IMR-90 (cell line): ENCODE results near the gene LGI1. TPM values are rescaled to one million over a fixed set of nuclear protein-coding genes. Genes with fewer than 3 reads are reported as not detected.

Experiments
- ATAC-seq: fragments of 200-7000 bp; cut with Tn5 transposase; 2 replicates; pipeline ENCODE4 v1.9.1; 2020; ENCODE audit warnings: low read depth, mild to moderate bottlenecking, moderate library complexity
- BruUV-seq: library from RNA; stranded (reverse); fragments of 400-500 nt; replicated peaks from 2 replicates; lab custom pipeline; 2021; lab: Mats Ljungman, UMichigan
- CTCF ChIA-PET: fragments of 300-600 bp; formaldehyde crosslinking; extraction: SDS; loops from one replicate; lab custom pipeline; 2021; ENCODE audit warnings: antibody characterized with exemption; lab: Yijun Ruan, JAX
- POLR2A ChIA-PET: fragments of 300-600 bp; sonication (Branson Sonifier 250); formaldehyde crosslinking; loops from one replicate; lab custom pipeline; 2022; ENCODE audit warnings: antibody characterized with exemption; ENCODE audit not compliant: unreplicated experiment; lab: Charles Lee
- DNase-seq: peaks from one replicate; pipeline ENCODE4 v3.0.0; 2013
- H2AFZ ChIP-seq: replicated peaks from 2 replicates; pipeline ENCODE3; 2013; ENCODE audit warnings: low read length, mild to moderate bottlenecking; ENCODE audit not compliant: poor library complexity
- H2AK5ac ChIP-seq: 2 replicates; pipeline ENCODE4 v1.6.1; 2013; ENCODE audit warnings: low read depth, low read length, inconsistent platforms
- H2AK9ac ChIP-seq: replicated peaks from 2 replicates; pipeline ENCODE3; 2013; ENCODE audit warnings: mild to moderate bottlenecking, low read depth, low read length, moderate library complexity; ENCODE audit not compliant: poor library complexity
- H2BK120ac ChIP-seq: 2 replicates; pipeline ENCODE4 v1.6.1; 2013; ENCODE audit warnings: low read depth, low read length, inconsistent platforms
- H2BK15ac ChIP-seq: 3 replicates; pipeline ENCODE4 v1.6.1; 2013; ENCODE audit warnings: low read depth, low read length, inconsistent platforms
- H2BK20ac ChIP-seq: 2 replicates; pipeline ENCODE4 v1.6.1; 2013; ENCODE audit warnings: low read depth, mild to moderate bottlenecking, inconsistent platforms, low read length, moderate library complexity
- H2BK5ac ChIP-seq: 2 replicates; pipeline ENCODE4 v1.6.1; 2013; ENCODE audit warnings: mild to moderate bottlenecking, low read depth, low read length, inconsistent platforms; ENCODE audit not compliant: poor library complexity, severe bottlenecking
- H3K14ac ChIP-seq: replicated peaks from 2 replicates; pipeline ENCODE4 v1.6.1; 2013; ENCODE audit warnings: low read depth, low read length, inconsistent platforms
- H3K18ac ChIP-seq: 2 replicates; pipeline ENCODE4 v1.6.1; 2013; ENCODE audit warnings: low read depth, low read length, control low read depth
- H3K23ac ChIP-seq: 2 replicates; pipeline ENCODE4 v1.6.1; 2013; ENCODE audit warnings: low read depth, low read length, inconsistent platforms
- H3K27ac ChIP-seq: 2 replicates; pipeline ENCODE4 v1.5.1; 2013; ENCODE audit warnings: mild to moderate bottlenecking, control low read depth, low read length; ENCODE audit not compliant: insufficient read depth
- H3K27me3 ChIP-seq: 2 replicates; pipeline ENCODE4 v1.6.1; 2013; ENCODE audit warnings: low read length; ENCODE audit not compliant: control insufficient read depth, insufficient read depth
- H3K36me3 ChIP-seq: 2 replicates; pipeline ENCODE4 v1.6.1; 2013; ENCODE audit warnings: low read length, mixed read lengths; ENCODE audit not compliant: control insufficient read depth, insufficient read depth
- H3K4ac ChIP-seq: 2 replicates; pipeline ENCODE4 v1.6.1; 2013; ENCODE audit warnings: low read depth, low read length, inconsistent platforms
- H3K4me1 ChIP-seq: 2 replicates; pipeline ENCODE4 v1.6.1; 2013; ENCODE audit warnings: low read length, mixed read lengths; ENCODE audit not compliant: control insufficient read depth, insufficient read depth
- H3K4me2 ChIP-seq: 2 replicates; pipeline ENCODE4 v1.6.1; 2013; ENCODE audit warnings: low read depth, mild to moderate bottlenecking, control low read depth, low read length, moderate library complexity
- H3K4me3 ChIP-seq: 2 replicates; pipeline ENCODE4 v1.5.1; 2013; ENCODE audit warnings: low read depth, mild to moderate bottlenecking, control low read depth, low read length, moderate library complexity; ENCODE audit not compliant: insufficient read depth
- H3K56ac ChIP-seq: 2 replicates; pipeline ENCODE4 v1.6.1; 2013; ENCODE audit warnings: low read length, inconsistent platforms; ENCODE audit not compliant: insufficient read depth; ENCODE audit errors: extremely low read depth
- H3K79me1 ChIP-seq, 2 experiments: 2 replicates each; pipeline ENCODE4 v1.6.1; 2013; ENCODE audit warnings: low read length in 2 of 2, inconsistent platforms in 1 of 2, low read depth in 1 of 2
- H3K9ac ChIP-seq: 2 replicates; pipeline ENCODE4 v1.6.1; 2013; ENCODE audit warnings: low read depth, low read length, control low read depth
- H3K9me1 ChIP-seq: 2 replicates; pipeline ENCODE4 v1.6.1; 2013; ENCODE audit warnings: low read length, inconsistent platforms; ENCODE audit not compliant: insufficient read depth
- H3K9me3 ChIP-seq: 2 replicates; pipeline ENCODE4 v1.6.1; 2013; ENCODE audit warnings: low read length; ENCODE audit not compliant: control insufficient read depth, insufficient read depth
- H4K20me1 ChIP-seq: 2 replicates; pipeline ENCODE4 v1.6.1; 2013; ENCODE audit warnings: low read length, inconsistent platforms; ENCODE audit not compliant: insufficient read depth
- H4K5ac ChIP-seq: 2 replicates; pipeline ENCODE4 v1.6.1; 2013; ENCODE audit warnings: mild to moderate bottlenecking, low read depth, low read length, control low read depth
- H4K8ac ChIP-seq, 2 experiments: 2 replicates each; pipeline ENCODE4 v1.6.1; 2013; ENCODE audit warnings: low read depth in 2 of 2, low read length in 2 of 2, control low read depth in 1 of 2, inconsistent platforms in 1 of 2
- H4K91ac ChIP-seq: 2 replicates; pipeline ENCODE4 v1.6.1; 2013; ENCODE audit warnings: low read depth, low read length, inconsistent platforms; ENCODE audit not compliant: insufficient read depth
- BHLHE40 ChIP-seq: fragments of 150-350 bp; IDR thresholded peaks from 2 replicates; pipeline ENCODE4 v1.6.1; 2016; ENCODE audit warnings: mild to moderate bottlenecking, low read depth, low read length
- CEBPB ChIP-seq: IDR thresholded peaks from 2 replicates; pipeline ENCODE4 v1.6.1; 2012; ENCODE audit warnings: low read depth, low read length, improper control_type of control experiment
- CHD1 ChIP-seq: IDR thresholded peaks from 2 replicates; pipeline ENCODE4 v1.6.1; 2012; ENCODE audit warnings: low read depth, low read length, improper control_type of control experiment
- CTCF ChIP-seq: conservative IDR thresholded peaks from 2 replicates; pipeline ENCODE4 v1.5.1; 2012; ENCODE audit warnings: mild to moderate bottlenecking, low read depth, low read length, improper control_type of control experiment
- FOS ChIP-seq: fragments of 150-350 bp; IDR thresholded peaks from 2 replicates; pipeline ENCODE4 v1.6.1; 2016; ENCODE audit warnings: low read depth, low read length
- MAFK ChIP-seq: IDR thresholded peaks from 2 replicates; pipeline ENCODE4 v1.6.1; 2012; ENCODE audit warnings: low read depth, low read length, improper control_type of control experiment
- MAZ ChIP-seq: IDR thresholded peaks from 2 replicates; pipeline ENCODE4 v1.6.1; 2012; ENCODE audit warnings: low read depth, mild to moderate bottlenecking, low read length, improper control_type of control experiment, moderate library complexity, borderline replicate concordance
- MXI1 ChIP-seq: IDR thresholded peaks from 2 replicates; pipeline ENCODE4 v1.6.1; 2012; ENCODE audit warnings: low read depth, mild to moderate bottlenecking, low read length, moderate library complexity, borderline replicate concordance
- NFE2L2 ChIP-seq: fragments of 150-350 bp; IDR thresholded peaks from 2 replicates; pipeline ENCODE4 v1.6.1; 2016; ENCODE audit warnings: low read depth, mild to moderate bottlenecking, low read length
- POLR2A ChIP-seq: IDR thresholded peaks from 2 replicates; pipeline ENCODE4 v1.6.1; 2012; ENCODE audit warnings: mild to moderate bottlenecking, low read depth, low read length
- RAD21 ChIP-seq: IDR thresholded peaks from 2 replicates; pipeline ENCODE4 v1.6.1; 2012; ENCODE audit warnings: low read length, improper control_type of control experiment
- RCOR1 ChIP-seq: IDR thresholded peaks from 2 replicates; pipeline ENCODE4 v1.6.1; 2012; ENCODE audit warnings: mild to moderate bottlenecking, low read length, improper control_type of control experiment; ENCODE audit not compliant: insufficient replicate concordance
- RFX5 ChIP-seq: IDR thresholded peaks from 2 replicates; pipeline ENCODE4 v1.8.0; 2012; ENCODE audit warnings: low read depth, mild to moderate bottlenecking, low read length, moderate library complexity
- SMC3 ChIP-seq: fragments of 150-350 bp; IDR thresholded peaks from 2 replicates; pipeline ENCODE4 v1.6.1; 2016; ENCODE audit warnings: low read depth, mild to moderate bottlenecking, antibody characterized with exemption, low read length, moderate library complexity
- USF2 ChIP-seq: fragments of 150-350 bp; IDR thresholded peaks from 2 replicates; pipeline ENCODE4 v1.6.1; 2017; ENCODE audit warnings: mild to moderate bottlenecking, antibody characterized with exemption, low read length, low read depth
- WGBS, 2 experiments: methylation state at CpG; one replicate each; pipeline versions ENCODE4 v1.1.5 to v1.1.7; 2013; ENCODE audit warnings: missing lambda C conversion rate in 2 of 2; ENCODE audit not compliant: insufficient read length in 1 of 2; ENCODE audit errors: extremely low coverage in 2 of 2; 5-methylcytosine and 5-hydroxymethylcytosine counted together
- dilution Hi-C: fragments of 300-500 bp; cut with HindIII; formaldehyde crosslinking; loops from one replicate; pipeline ENCODE4 v1.14.3; 2018; ENCODE audit warnings: low sequenced_read_pairs; ENCODE audit not compliant: unreplicated experiment
- in situ Hi-C: fragments of 300-500 bp; cut with MboI; formaldehyde crosslinking; loops from 3 replicates; pipeline ENCODE4 v1.14.3; 2019; ENCODE audit warnings: low sequenced_read_pairs, inconsistent platforms, mixed read lengths
- intact Hi-C: fragments of 100-400 bp; cut with micrococcal nuclease; formaldehyde crosslinking; loops from 2 replicates; pipeline ENCODE4 v1.10.0; 2022
- polyA plus RNA-seq, 3 experiments: library from polyadenylated mRNA; depleted of rRNA; stranded (reverse); fragments of >200 nt; gene quantifications; 2 replicates each; pipeline ENCODE4 v1.2.3, GENCODE V29; 2012; ENCODE audit warnings: low replicate concordance in 1 of 3
- total RNA-seq: library from RNA; depleted of rRNA; stranded (reverse); fragments of >200 nt; gene quantifications from 2 replicates; pipeline ENCODE4 v1.2.3, GENCODE V29; 2012
- TF ChIP-seq, protein P1 (sequence below): fragments of 150-350 bp; IDR thresholded peaks from 2 replicates; pipeline ENCODE4 v1.6.1; 2016; ENCODE audit warnings: low read depth, mild to moderate bottlenecking, low read length, moderate library complexity, borderline replicate concordance

The LGI1 gene
- total and polyA plus RNA-seq, 2 of the 4 experiments (the other 2 are of a cell fraction) = not detected

- ATAC-seq = no peak
- Histone ChIP-seq H3K27ac (no peak overlapping the region), H3K9ac (no peak overlapping the region), H3K4me1 (no peaks in the 10 kb centered on the region), H3K79me1 (no peaks in the 10 kb centered on the region), H3K36me3 (no peaks in the 10 kb centered on the region), H3K14ac (no peak overlapping the region), H2AK9ac (no peak overlapping the region), H2BK5ac (no peak overlapping the region), H2AFZ (no peak overlapping the region), H4K5ac (no peak overlapping the region), H3K23ac (no peak overlapping the region), H3K4me2 (no peak overlapping the region), H3K18ac (no peak overlapping the region), H3K4me3 (no peak overlapping the region), H3K9me3 (no peaks in the 10 kb centered on the region), H4K91ac (no peak overlapping the region), H3K4ac (no peak overlapping the region), H2BK120ac (no peak overlapping the region), H4K8ac (no peak overlapping the region), H2AK5ac (no peak overlapping the region), H2BK15ac (no peak overlapping the region), H2BK20ac (no peak overlapping the region), H3K9me1 (no peaks in the 10 kb centered on the region), H4K20me1 (no peaks in the 10 kb centered on the region), H3K56ac (no peak overlapping the region), H3K27me3 (peaks cover 46% of the 10 kb centered on the region)
- in situ Hi-C loops (no loop called here), intact Hi-C loops (no loop called here), dilution Hi-C loops (no loop called here)
- DNase-seq = no peak
- no peak for TF ChIP-seq CEBPB
- no peak for TF ChIP-seq MXI1
- no peak for TF ChIP-seq RFX5
- TF ChIP-seq CTCF = no peak
- TF ChIP-seq CHD1 = no peak
- no peak for TF ChIP-seq MAFK
- no peak for TF ChIP-seq RCOR1
- no peak for TF ChIP-seq BHLHE40
- TF ChIP-seq SMC3 = no peak
- no peak for TF ChIP-seq NFE2L2
- no peak for TF ChIP-seq POLR2A
- no peak for TF ChIP-seq RAD21
- no peak for TF ChIP-seq FOS
- TF ChIP-seq MAZ = no peak
- TF ChIP-seq USF2 = no peak
- TF ChIP-seq, protein P1, sequence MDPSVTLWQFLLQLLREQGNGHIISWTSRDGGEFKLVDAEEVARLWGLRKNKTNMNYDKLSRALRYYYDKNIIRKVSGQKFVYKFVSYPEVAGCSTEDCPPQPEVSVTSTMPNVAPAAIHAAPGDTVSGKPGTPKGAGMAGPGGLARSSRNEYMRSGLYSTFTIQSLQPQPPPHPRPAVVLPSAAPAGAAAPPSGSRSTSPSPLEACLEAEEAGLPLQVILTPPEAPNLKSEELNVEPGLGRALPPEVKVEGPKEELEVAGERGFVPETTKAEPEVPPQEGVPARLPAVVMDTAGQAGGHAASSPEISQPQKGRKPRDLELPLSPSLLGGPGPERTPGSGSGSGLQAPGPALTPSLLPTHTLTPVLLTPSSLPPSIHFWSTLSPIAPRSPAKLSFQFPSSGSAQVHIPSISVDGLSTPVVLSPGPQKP = no peak
- ChIA-PET POLR2A (no interaction called here), CTCF (no interaction called here)
- WGBS, 2 experiments = no CpG with 5 or more reads among the region's 3 CpGs
- BruUV-seq = no TSS peak
These were observed 3.0 kb upstream of the LGI1 start for GRCh38 chr10:93754761-93755160.
